K562 (cell line): Measurements from ENCODE around the gene TRAF3IP3. TPM values are rescaled to one million over a fixed set of nuclear protein-coding genes. Genes with fewer than 3 reads are reported as not detected.
A peak's percentile ranks its signal among the peaks of the same experiment; 100 is the strongest.

ENCODE experiments used
- ARID2 ChIP-seq: fragments of 450-650 bp; IDR thresholded peaks from 2 replicates; pipeline ENCODE4 v1.6.1; 2017; ENCODE audit warnings: antibody characterized with exemption, mild to moderate bottlenecking
- BMI1 ChIP-seq: fragments of 150-350 bp; IDR thresholded peaks from 2 replicates; pipeline ENCODE4 v1.6.1; 2014; ENCODE audit warnings: low read length
- DEAF1 ChIP-seq: fragments of 450-650 bp; formaldehyde crosslinking; IDR thresholded peaks from 2 replicates; pipeline ENCODE4 v1.4.0; 2020; ENCODE audit warnings: mild to moderate bottlenecking, moderate library complexity
- DPF2 ChIP-seq: fragments of 450-650 bp; IDR thresholded peaks from 2 replicates; pipeline ENCODE4 v1.6.1; 2016
- FOS ChIP-seq: IDR thresholded peaks from 3 replicates; pipeline ENCODE4 v1.6.1; 2011; ENCODE audit not compliant: insufficient read length; ENCODE audit errors: extremely low read depth
- GABPA ChIP-seq: fragments of 200-800 bp; sonication (Bioruptor generic); conservative IDR thresholded peaks from 2 replicates; pipeline ENCODE4 v1.6.1; 2016; ENCODE audit warnings: low read depth, missing genetic modification characterization, missing compliant biosample characterization
- HMGN3 ChIP-seq: IDR thresholded peaks from 2 replicates; pipeline ENCODE4 v1.6.1; 2011; ENCODE audit warnings: borderline replicate concordance, low read depth, mild to moderate bottlenecking, mixed read lengths, low read length; ENCODE audit not compliant: insufficient read length; ENCODE audit errors: extremely low read depth
- MCM7 ChIP-seq, 2 experiments: fragments of 450-650 bp; IDR thresholded peaks; 2 replicates each; pipeline ENCODE4 v1.6.1; 2016 to 2018
- NFE2 ChIP-seq: IDR thresholded peaks from 2 replicates; pipeline ENCODE4 v1.6.1; 2014; ENCODE audit warnings: antibody characterized with exemption, low read depth
- PHB ChIP-seq: fragments of 250-450 bp; sonication (Bioruptor Pico); IDR thresholded peaks from 2 replicates; pipeline ENCODE4 v1.5.0; 2021
- SRF ChIP-seq, 2 experiments: fragments of 250-450, 450-650 bp in 1 of 2; sonication (Bioruptor Pico) in 1 of 2; sonication (generic) in 1 of 2; formaldehyde crosslinking; IDR thresholded peaks; 2 replicates each; pipeline versions ENCODE4 v1.5.0 to v1.5.1; 2020 to 2022; ENCODE audit warnings: mild to moderate bottlenecking in 1 of 2, missing genetic modification reagents in 1 of 2
- TRIM24 ChIP-seq, 2 experiments: fragments of 450-650 bp; IDR thresholded peaks; 2 replicates each; pipeline ENCODE4 v1.6.1; 2016
- YBX1 ChIP-seq: fragments of 450-650 bp; IDR thresholded peaks from 2 replicates; pipeline ENCODE4 v1.7.1; 2016; ENCODE audit warnings: mild to moderate bottlenecking
- ZC3H4 ChIP-seq: sonication (generic); formaldehyde crosslinking; IDR thresholded peaks from 2 replicates; pipeline ENCODE4 v1.9.0; 2021; ENCODE audit warnings: missing genetic modification reagents, borderline replicate concordance
- ZFPM2 ChIP-seq: fragments of 250-450 bp; sonication (Bioruptor Pico); IDR thresholded peaks from 2 replicates; pipeline ENCODE4 v1.5.1; 2022; ENCODE audit warnings: mild to moderate bottlenecking
- ZNF609 ChIP-seq: sonication (generic); formaldehyde crosslinking; IDR thresholded peaks from 2 replicates; pipeline ENCODE4 v1.8.1; 2023; ENCODE audit warnings: missing genetic modification reagents, mild to moderate bottlenecking, borderline replicate concordance
- ZNF76 ChIP-seq: fragments of 250-450 bp; sonication (Bioruptor Pico); IDR thresholded peaks from 2 replicates; pipeline ENCODE4 v1.4.0; 2020; ENCODE audit warnings: mild to moderate bottlenecking, moderate library complexity, borderline replicate concordance
- ZNF764 ChIP-seq: fragments of 250-450 bp; sonication (Bioruptor Pico); IDR thresholded peaks from 2 replicates; pipeline ENCODE4 v1.4.0; 2020; ENCODE audit warnings: low read depth, mild to moderate bottlenecking, moderate library complexity
- ZNF780A ChIP-seq: fragments of 250-450 bp; sonication (Bioruptor Pico); IDR thresholded peaks from 2 replicates; pipeline ENCODE4 v1.5.0; 2021; ENCODE audit warnings: mild to moderate bottlenecking
- polyA plus RNA-seq, 8 experiments: library from polyadenylated mRNA; depleted of rRNA in 4 of 8; stranded (reverse) in 5 of 8; unstranded in 3 of 8; fragments of >200 nt; fragmentation: Nextera tagmentation in 2 of 8; fragmentation: Illumina TruSeq in 1 of 8; extraction: Ambion mirVana in 2 of 8; extraction: Trizol in 1 of 8; gene quantifications; 2 replicates each; pipeline versions ENCODE4 v1.2.1 to v1.2.3, GENCODE V29; 2011 to 2014; ENCODE audit warnings: inconsistent platforms in 1 of 8, missing spikeins in 1 of 8
- total RNA-seq, 7 experiments: library from RNA; depleted of rRNA in 6 of 7; stranded (reverse); fragments of >200 nt in 6 of 7; fragmentation: Illumina TruSeq in 2 of 7; extraction: Trizol in 2 of 7; gene quantifications; 2 replicates each; pipeline versions ENCODE4 v1.2.1 to v1.2.3, GENCODE V29; 2011 to 2021; ENCODE audit warnings: low replicate concordance in 1 of 7
- TF ChIP-seq, protein P1 (sequence below): conservative IDR thresholded peaks from 2 replicates; pipeline ENCODE4 v1.6.1; 2011; ENCODE audit warnings: low read depth, mild to moderate bottlenecking, low read length; ENCODE audit not compliant: control insufficient read depth

TRAF3IP3 gene
- total and polyA plus RNA-seq, 9 of the 15 experiments (the other 6 are each of a cell fraction or from before 2014, with no cell fraction given): 0.06 to 1.1 (median 0.31) TPM

DNA sequence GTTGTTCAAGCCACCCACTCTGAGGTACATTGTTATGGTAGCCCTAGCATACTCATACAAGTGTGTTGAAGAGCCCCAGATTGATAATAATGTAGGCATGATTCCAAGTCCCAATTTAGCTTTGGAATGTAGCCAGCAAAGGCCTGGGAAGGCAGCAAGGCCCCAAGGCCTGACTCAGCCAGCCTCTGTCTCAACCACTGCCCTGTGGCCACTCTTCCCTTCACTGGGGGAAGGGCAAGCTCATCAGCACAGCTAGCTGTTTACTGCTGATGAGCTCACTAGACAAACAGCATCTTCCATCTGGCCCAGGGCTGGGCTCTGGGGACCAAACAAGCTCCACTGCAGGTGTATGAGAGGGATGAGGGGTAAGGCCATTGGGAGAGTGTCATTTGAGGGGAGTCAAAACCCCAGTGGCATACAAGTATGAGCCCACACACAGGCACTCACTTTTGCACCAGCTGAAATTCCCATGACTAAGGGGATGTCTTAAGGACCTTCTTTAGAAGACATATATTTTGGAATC lies 52.3 kb downstream of the TRAF3IP3 start (continued):
- TF ChIP-seq, protein P1, sequence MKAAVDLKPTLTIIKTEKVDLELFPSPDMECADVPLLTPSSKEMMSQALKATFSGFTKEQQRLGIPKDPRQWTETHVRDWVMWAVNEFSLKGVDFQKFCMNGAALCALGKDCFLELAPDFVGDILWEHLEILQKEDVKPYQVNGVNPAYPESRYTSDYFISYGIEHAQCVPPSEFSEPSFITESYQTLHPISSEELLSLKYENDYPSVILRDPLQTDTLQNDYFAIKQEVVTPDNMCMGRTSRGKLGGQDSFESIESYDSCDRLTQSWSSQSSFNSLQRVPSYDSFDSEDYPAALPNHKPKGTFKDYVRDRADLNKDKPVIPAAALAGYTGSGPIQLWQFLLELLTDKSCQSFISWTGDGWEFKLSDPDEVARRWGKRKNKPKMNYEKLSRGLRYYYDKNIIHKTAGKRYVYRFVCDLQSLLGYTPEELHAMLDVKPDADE: no peak
- TF ChIP-seq SRF (CRISPR knock-in tag; IDR thresholded peaks at IDR 0.05) (no peak), DPF2 (peak; percentile 67), ZNF780A (CRISPR knock-in tag) (no peak), ZC3H4 (CRISPR knock-in tag) (no peak), NFE2 (peak; percentile 51; the same call in 1 of the 2 replicates), MCM7 (IDR thresholded peaks at IDR 0.05) (no peak), DEAF1 (CRISPR knock-in tag) (0 out of 2 replicates have a peak, but pooled peaks have one; percentile 36), ARID2 (no peak), TRIM24 (IDR thresholded peaks at IDR 0.05) (peak in 1 of 2 experiments; percentile 38; a peak in 1 of 4 replicates), HMGN3 (no peak), ZFPM2 (CRISPR knock-in tag) (no peak), PHB (CRISPR knock-in tag) (no peak), BMI1 (no peak), YBX1 (no peak), ZNF76 (CRISPR knock-in tag) (no peak), GABPA (no peak), ZNF609 (CRISPR knock-in tag) (no peak), ZNF764 (CRISPR knock-in tag) (no peak), FOS (no peak)
